Glutamatergic neuron (in vitro differentiated cells): ENCODE measurements around the gene EPHA3. TPM values are rescaled to one million over a fixed set of nuclear protein-coding genes. Genes with fewer than 3 reads are reported as not detected.

Source experiments
- DNase-seq: peaks from one replicate; pipeline ENCODE4 v3.0.0; 2022
- H3K27ac Mint-ChIP-seq: one replicate; pipeline ENCODE4 v1.8.0; 2020; ENCODE audit warnings: mild to moderate bottlenecking, mixed read lengths, inconsistent platforms; ENCODE audit not compliant: unreplicated experiment
- H3K27me3 Mint-ChIP-seq: one replicate; pipeline ENCODE4 v1.8.0; 2020; ENCODE audit warnings: mild to moderate bottlenecking, moderate library complexity, mixed read lengths, inconsistent platforms; ENCODE audit not compliant: unreplicated experiment
- H3K36me3 Mint-ChIP-seq: one replicate; pipeline ENCODE4 v1.8.0; 2020; ENCODE audit warnings: mild to moderate bottlenecking, mixed read lengths, inconsistent platforms; ENCODE audit not compliant: unreplicated experiment
- H3K4me1 Mint-ChIP-seq: one replicate; pipeline ENCODE4 v1.8.0; 2020; ENCODE audit warnings: mild to moderate bottlenecking, low read depth, mixed read lengths, inconsistent platforms; ENCODE audit not compliant: unreplicated experiment
- H3K4me3 Mint-ChIP-seq: one replicate; pipeline ENCODE4 v1.8.0; 2020; ENCODE audit warnings: mild to moderate bottlenecking, mixed read lengths, inconsistent platforms; ENCODE audit not compliant: unreplicated experiment
- H3K9me3 Mint-ChIP-seq: one replicate; pipeline ENCODE4 v1.8.0; 2020; ENCODE audit warnings: mild to moderate bottlenecking, moderate library complexity, mixed read lengths, inconsistent platforms; ENCODE audit not compliant: unreplicated experiment
- CTCF ChIP-seq: fragments of 200-600 bp; sonication (generic); IDR thresholded peaks from one replicate; pipeline ENCODE4 v1.5.0; 2021; ENCODE audit not compliant: partially characterized antibody, unreplicated experiment
- total RNA-seq: library from RNA; stranded (reverse); fragmentation: NEBNext Ultra II Directional; extraction: Animal tissue kit (Norgen Biotek cat#: 25700); gene quantifications from one replicate; pipeline ENCODE4 v1.2.1, GENCODE V29; 2021; ENCODE audit not compliant: unreplicated experiment

EPHA3 gene
- total RNA-seq, 1 donor from 2014 or later, result 9.9 TPM

GRCh38 chr3:89138048-89138447, 30.6 kb downstream of the EPHA3 start:
- no peak overlapping the region for H3K4me3 Mint-ChIP-seq
- DNase-seq, result no peak
- TF ChIP-seq CTCF, result no peak
- H3K9me3 Mint-ChIP-seq, result peaks cover 2% of the 10 kb centered on the region
- no peaks in the 10 kb centered on the region for H3K27me3 Mint-ChIP-seq
- no peaks in the 10 kb centered on the region for H3K4me1 Mint-ChIP-seq
- no peaks in the 10 kb centered on the region for H3K36me3 Mint-ChIP-seq
- no peak overlapping the region for H3K27ac Mint-ChIP-seq

DNA sequence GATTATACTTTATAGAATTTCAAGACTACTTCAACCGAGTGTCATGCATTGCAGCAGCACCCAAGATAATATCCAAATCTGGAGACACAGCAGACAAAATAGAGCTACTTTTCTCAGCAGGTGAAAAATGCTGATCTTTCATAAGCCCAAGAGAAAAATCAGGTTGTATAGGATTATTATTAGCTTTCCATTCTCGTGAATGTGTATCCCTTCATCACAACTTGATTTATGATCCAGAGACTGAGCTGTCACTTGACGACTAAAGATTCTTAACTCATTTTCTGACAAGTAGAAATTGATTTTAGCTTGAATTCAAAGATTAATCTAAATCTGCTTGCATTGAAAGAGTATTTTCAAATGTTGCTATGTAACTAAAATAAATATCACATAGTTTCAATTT, 32.4 kb downstream of the EPHA3 start:
- Mint-ChIP-seq H3K9me3 (no peaks in the 10 kb centered on the region), H3K27me3 (no peaks in the 10 kb centered on the region), H3K4me1 (no peaks in the 10 kb centered on the region), H3K27ac (no peak overlapping the region), H3K4me3 (no peak overlapping the region), H3K36me3 (no peaks in the 10 kb centered on the region)
- no peak for DNase-seq
- TF ChIP-seq CTCF, result no peak

DNA sequence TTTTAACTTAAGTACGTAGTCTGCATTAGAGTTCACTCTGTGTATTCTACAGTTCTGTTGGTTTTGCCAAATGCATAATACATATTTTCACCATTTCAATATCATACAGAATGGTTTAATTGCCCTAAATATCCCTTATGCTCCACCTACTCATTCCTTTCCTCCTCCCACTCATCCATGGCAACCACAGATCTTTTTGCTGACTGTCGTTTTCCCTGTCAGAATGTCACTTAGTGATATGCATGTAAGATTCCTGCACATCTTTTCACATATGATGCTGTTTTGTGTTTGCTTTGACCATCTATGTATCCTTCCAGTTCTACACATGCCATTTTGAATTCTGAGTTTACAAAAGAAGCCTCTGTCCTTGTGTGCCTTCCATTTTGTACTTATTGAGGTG, 36.7 kb downstream of the EPHA3 start:
- no peak for DNase-seq
- peaks cover 4% of the 10 kb centered on the region for H3K4me1 Mint-ChIP-seq
- no peak overlapping the region for H3K4me3 Mint-ChIP-seq
- no peaks in the 10 kb centered on the region for H3K27me3 Mint-ChIP-seq
- no peaks in the 10 kb centered on the region for H3K36me3 Mint-ChIP-seq
- H3K27ac Mint-ChIP-seq, result no peak overlapping the region
- no peaks in the 10 kb centered on the region for H3K9me3 Mint-ChIP-seq
- TF ChIP-seq CTCF, result no peak

DNA sequence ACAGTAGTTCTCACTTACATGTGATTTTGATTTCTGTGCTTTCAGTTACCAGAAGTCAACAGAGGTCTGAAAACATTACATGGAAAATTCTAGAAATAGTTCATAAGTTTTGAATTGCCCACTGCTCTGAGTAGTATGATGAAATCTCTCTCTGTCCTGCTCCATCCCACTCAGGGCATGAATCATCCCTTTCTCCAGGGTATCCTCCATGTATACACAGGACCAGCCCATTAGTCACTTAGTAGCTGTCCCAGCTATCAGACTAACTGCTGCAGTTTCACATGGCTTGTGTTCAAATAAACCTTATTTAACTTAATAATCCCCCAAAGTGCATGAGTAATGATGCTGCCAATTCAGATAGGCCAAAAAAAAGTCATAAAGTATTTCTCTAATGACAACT, 38.6 kb downstream of the EPHA3 start:
- peak overlapping the region; percentile 48 for H3K27ac Mint-ChIP-seq
- H3K9me3 Mint-ChIP-seq, result no peaks in the 10 kb centered on the region

DNA sequence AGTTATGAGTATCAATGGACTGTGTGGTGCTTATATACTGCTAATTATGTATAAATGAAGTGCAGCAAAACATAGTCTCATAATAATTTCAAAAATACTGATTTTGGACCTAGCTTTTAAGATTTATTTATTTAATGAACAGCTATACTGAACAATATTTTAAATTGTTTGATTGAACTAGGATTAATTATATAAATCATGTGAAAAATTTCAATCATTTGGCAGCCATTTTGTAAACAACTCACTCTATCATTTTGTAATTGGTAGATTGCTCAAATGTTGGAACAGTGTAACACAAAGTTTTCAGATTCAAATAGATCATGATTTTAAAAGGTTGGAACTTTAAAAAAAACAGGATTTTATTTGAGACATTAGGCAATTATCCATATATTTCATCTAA, 47.0 kb downstream of the EPHA3 start:
- Mint-ChIP-seq H3K9me3 (no peaks in the 10 kb centered on the region), H3K36me3 (no peaks in the 10 kb centered on the region), H3K4me3 (no peak overlapping the region), H3K27me3 (no peaks in the 10 kb centered on the region), H3K4me1 (peaks cover 9% of the 10 kb centered on the region), H3K27ac (no peak overlapping the region)
- DNase-seq, result no peak
- no peak for TF ChIP-seq CTCF

More for the DNA sequence above, 38.6 kb downstream of the EPHA3 start:
- peaks cover 7% of the 10 kb centered on the region for H3K4me1 Mint-ChIP-seq
- no peak overlapping the region for H3K4me3 Mint-ChIP-seq
- no peaks in the 10 kb centered on the region for H3K36me3 Mint-ChIP-seq
- H3K27me3 Mint-ChIP-seq, result no peaks in the 10 kb centered on the region
- no peak for TF ChIP-seq CTCF
- no peak for DNase-seq
